Lower leg skin (tissue), 4 donors: ENCODE results near the gene DENND1A. TPM values are rescaled to one million over a fixed set of nuclear protein-coding genes. Genes with fewer than 3 reads are reported as not detected.

ENCODE experiments used
- DNase-seq, 2 donors: peaks; one replicate each; pipeline ENCODE4 v3.0.0-alpha.2; 2019; ENCODE audit warnings: low spot score in 2 of 2
- H3K4me3 ChIP-seq: fragments of 200-600 bp; sonication (generic); 2 replicates; pipeline ENCODE4 v1.5.1; 2017; ENCODE audit warnings: mild to moderate bottlenecking, low read depth; ENCODE audit not compliant: poor library complexity, severe bottlenecking
- CTCF ChIP-seq, 3 donors: fragments of 450-650 bp; IDR thresholded peaks; one replicate each; pipeline ENCODE4 v1.5.1; 2016; ENCODE audit warnings: antibody characterized with exemption in 3 of 3, mild to moderate bottlenecking in 3 of 3, moderate library complexity in 2 of 3
- POLR2A ChIP-seq, 2 donors: fragments of 450-650 bp; IDR thresholded peaks; one replicate each; pipeline ENCODE4 v1.6.1; 2016 to 2017; ENCODE audit warnings: antibody characterized with exemption in 2 of 2, mild to moderate bottlenecking in 1 of 2, moderate library complexity in 1 of 2
- WGBS, 2 donors: methylation state at CpG; one replicate each; pipeline ENCODE4 v1.1.5; 2018; 5-methylcytosine and 5-hydroxymethylcytosine counted together
- intact Hi-C: fragments of 100-400 bp; cut with DNase I; formaldehyde crosslinking; loops from one replicate; pipeline ENCODE4 v1.15.0; 2023; ENCODE audit warnings: low total_unique reads
- total RNA-seq, 4 donors: library from RNA; depleted of rRNA; stranded (reverse); fragments of >200 nt; gene quantifications; one replicate each; pipeline ENCODE4 v1.1.0, GENCODE V29; 2016

DENND1A gene
- total RNA-seq, 4 donors from 2014 or later, result 6.5 to 16.3 (median 12.3) TPM

DNA sequence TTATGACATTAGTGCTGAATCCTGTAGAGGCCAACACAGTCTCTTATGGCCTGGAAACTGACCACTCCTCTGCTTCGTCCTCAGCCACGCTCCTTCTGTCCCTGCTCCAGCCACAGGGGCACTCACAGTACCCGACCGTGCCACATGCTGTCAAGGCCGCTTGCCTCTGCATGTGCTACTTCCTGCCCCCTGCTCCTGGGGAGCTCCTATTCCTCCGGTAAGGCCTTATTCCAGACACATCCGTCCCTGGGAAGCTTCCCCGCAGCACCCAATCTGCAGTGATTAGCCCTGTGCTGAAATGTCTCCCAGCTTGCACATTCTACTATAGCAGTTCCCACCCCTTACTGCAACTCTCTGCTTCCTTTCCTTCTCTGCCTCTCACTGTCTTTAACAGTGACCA, 386.4 kb downstream of the DENND1A start:
- no peak overlapping the region for H3K4me3 ChIP-seq
- TF ChIP-seq POLR2A (IDR thresholded peaks at IDR 0.05) (no peak), CTCF (IDR thresholded peaks at IDR 0.05) (no peak)
- DNase-seq, result no peak
- 80 to 85% methylated on average over 8 of the region's 8 CpGs for WGBS, 2 donors
- intact Hi-C loops, result no loop called here

GRCh38 chr9:123542435-123543225, 387.3 kb downstream of the DENND1A start:
- WGBS, 2 donors, result 92 to 93% methylated on average over 11 of the region's 11 CpGs
- intact Hi-C loops, result no loop called here
- no peak overlapping the region for H3K4me3 ChIP-seq
- TF ChIP-seq CTCF (IDR thresholded peaks at IDR 0.05) (no peak), POLR2A (IDR thresholded peaks at IDR 0.05) (no peak)
- no peak for DNase-seq

DNA sequence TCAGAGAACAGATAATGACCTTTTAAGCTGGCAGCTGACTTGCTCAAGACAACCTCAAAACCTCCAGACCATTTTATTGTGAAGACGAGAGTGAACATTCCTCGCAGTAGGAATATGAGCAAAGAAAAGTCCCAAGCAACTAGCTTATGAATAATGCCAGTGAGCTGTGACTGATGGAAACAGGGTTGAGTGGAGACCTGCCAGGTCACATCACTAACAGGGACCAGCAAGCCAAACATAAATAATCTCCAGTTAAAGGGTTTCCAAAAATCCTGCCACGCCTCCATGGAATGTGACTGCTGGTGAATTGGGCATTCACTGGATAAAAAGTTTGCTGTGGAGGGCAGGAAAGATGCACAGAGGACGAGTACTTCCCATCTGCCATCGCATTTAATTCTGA, 388.5 kb downstream of the DENND1A start:
- H3K4me3 ChIP-seq, result no peak overlapping the region
- 67 to 70% methylated on average over 5 of the region's 5 CpGs for WGBS, 2 donors
- intact Hi-C loops, result no loop called here
- no peak for TF ChIP-seq CTCF (IDR thresholded peaks at IDR 0.05)
- TF ChIP-seq POLR2A (IDR thresholded peaks at IDR 0.05), result no peak
- DNase-seq, result no peak

- H3K4me3 ChIP-seq, result no peak overlapping the region
- WGBS, 2 donors, result 75 to 82% methylated on average over 3 of the region's 3 CpGs
- intact Hi-C loops, result no loop called here
- TF ChIP-seq CTCF (IDR thresholded peaks at IDR 0.05), result no peak
- no peak for TF ChIP-seq POLR2A (IDR thresholded peaks at IDR 0.05)
- DNase-seq, result no peak
These were observed 389.5 kb downstream of the DENND1A start for GRCh38 chr9:123540457-123540856.

GRCh38 chr9:123537809-123538208, 392.1 kb downstream of the DENND1A start:
- H3K4me3 ChIP-seq, result no peak overlapping the region
- no peak for TF ChIP-seq POLR2A (IDR thresholded peaks at IDR 0.05)
- TF ChIP-seq CTCF (IDR thresholded peaks at IDR 0.05), result no peak
- DNase-seq, result no peak
- 79 to 84% methylated on average over 3 of the region's 3 CpGs for WGBS, 2 donors
- intact Hi-C loops, result no loop called here

DNA sequence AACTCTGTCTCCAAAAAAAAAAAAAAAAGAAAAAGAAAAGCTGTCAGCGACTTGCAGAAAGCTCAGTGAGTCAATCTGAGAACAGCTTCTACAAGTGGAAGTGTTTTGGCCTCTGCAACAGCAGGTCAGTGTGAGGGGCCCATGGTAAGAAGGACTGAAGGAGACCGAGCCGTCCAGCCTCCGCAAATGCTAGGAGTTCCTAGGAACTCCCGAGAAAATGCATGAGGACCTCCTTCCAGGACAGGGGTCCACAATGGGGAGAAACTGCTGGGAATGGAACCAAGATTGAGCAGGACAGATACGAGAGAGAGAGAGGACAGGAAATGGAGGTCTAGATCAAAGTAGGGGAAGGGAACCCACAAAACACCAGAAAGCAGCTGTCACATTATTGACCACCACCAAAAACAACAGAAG, 393.5 kb downstream of the DENND1A start:
- intact Hi-C loops, result no loop called here
- TF ChIP-seq POLR2A (IDR thresholded peaks at IDR 0.05), result no peak
- no peak for TF ChIP-seq CTCF (IDR thresholded peaks at IDR 0.05)
- DNase-seq, result no peak
- WGBS, 2 donors, result 93 to 95% methylated on average over 6 of the region's 6 CpGs
- no peak overlapping the region for H3K4me3 ChIP-seq
